ENCODE results near the gene CD19.
A peak's percentile ranks its signal among the peaks of the same experiment; 100 is the strongest.

- TF ChIP-seq CTCF (IDR thresholded peaks at IDR 0.05) (peak in 1 of 4 experiments; percentile 49), POLR2A (IDR thresholded peaks at IDR 0.05) (peak; percentile 48 to 69)
These were observed 42.8 kb downstream of the CD19 start, which contains the start of gene SPNS1 for GRCh38 chr16:28974437-28975157.
